Right renal cortex interstitium (tissue), 3 donors: ENCODE measurements around the gene OR10Z1. TPM values are rescaled to one million over a fixed set of nuclear protein-coding genes. Genes with fewer than 3 reads are reported as not detected.

Source experiments
- polyA plus RNA-seq, 3 donors: library from polyadenylated mRNA; unstranded; fragments of 120-200 nt; gene quantifications; one replicate each; pipeline ENCODE4 v1.2.1, GENCODE V29; 2013; ENCODE audit not compliant: insufficient read length in 3 of 3

Gene OR10Z1
- polyA plus RNA-seq, 3 donors: 0.01 to 0.07 (median 0.03) TPM

Other genes starting within 250 kb of the OR10Z1 start
- gene OR10T2, start 205.8 kb upstream of the OR10Z1 start, polyA plus RNA-seq: not detected
- gene OR10K2, start 179.0 kb upstream of the OR10Z1 start, polyA plus RNA-seq: not detected
- not detected for gene OR10K1, start 143.4 kb upstream of the OR10Z1 start, polyA plus RNA-seq
- gene OR10R2, start 133.0 kb upstream of the OR10Z1 start, polyA plus RNA-seq: not detected
- under 1 TPM in 1 of 3 donors, not detected in 2; 0.04 TPM for gene OR6Y1, start 50.9 kb upstream of the OR10Z1 start, polyA plus RNA-seq
- gene OR6P1, start 34.7 kb upstream of the OR10Z1 start, polyA plus RNA-seq: not detected
- not detected for gene OR10X1, start 25.4 kb upstream of the OR10Z1 start, polyA plus RNA-seq
- gene SPTA1, start 81.4 kb downstream of the OR10Z1 start, polyA plus RNA-seq: 1 to 10 TPM; 1.2 to 3.4 (median 1.2) TPM
- not detected for gene OR6K2, start 95.4 kb downstream of the OR10Z1 start, polyA plus RNA-seq
- gene OR6K3, start 115.5 kb downstream of the OR10Z1 start, polyA plus RNA-seq: under 1 TPM in 2 of 3 donors, not detected in 1; 0.07 to 0.12 TPM
- gene OR6K6, start 149.5 kb downstream of the OR10Z1 start, polyA plus RNA-seq: not detected
- not detected for gene OR6N1, start 166.9 kb downstream of the OR10Z1 start, polyA plus RNA-seq
- gene OR6N2, start 175.9 kb downstream of the OR10Z1 start, polyA plus RNA-seq: not detected
- gene MNDA, start 226.1 kb downstream of the OR10Z1 start, polyA plus RNA-seq: 1 to 10 TPM; 4.0 to 6.0 (median 4.1) TPM